Measurements from ENCODE around the gene CNTNAP2. TPM values are rescaled to one million over a fixed set of nuclear protein-coding genes. Genes with fewer than 3 reads are reported as not detected.

Gene CNTNAP2
- total RNA-seq, 1 experiment from 2014 or later: 64.5 TPM

- no peaks in the 10 kb centered on the region for H3K4me1 Mint-ChIP-seq
- Histone ChIP-seq H4K20me1 (ENCODE audit: control insufficient read depth, insufficient read depth, insufficient read length) (no peaks in the 10 kb centered on the region), H3K4me1 (ENCODE audit: insufficient read depth, low read length) (no peaks in the 10 kb centered on the region), H3K4me2 (ENCODE audit: insufficient read depth, insufficient read length, low read length) (no peak overlapping the region), H3K4ac (ENCODE audit: low read depth, low read length) (no peak overlapping the region), H3K9ac (ENCODE audit: extremely low read depth, insufficient read length, low read length) (no peak overlapping the region), H2AK5ac (ENCODE audit: insufficient read length, low read length) (no peak overlapping the region), H4K91ac (ENCODE audit: insufficient read length, low read depth, low read length) (no peak overlapping the region), H3K56ac (ENCODE audit: insufficient read length, low read depth, low read length) (no peak overlapping the region), H3K9me3 (ENCODE audit: control insufficient read depth, low read depth, low read length) (no peaks in the 10 kb centered on the region), H3K27me3 (ENCODE audit: insufficient read depth, low read length) (no peaks in the 10 kb centered on the region), H2BK120ac (ENCODE audit: low read depth, low read length, poor library complexity, severe bottlenecking) (no peak overlapping the region), H3K14ac (ENCODE audit: insufficient read depth, low read length) (no peak overlapping the region), H2BK20ac (ENCODE audit: low read depth, low read length, poor library complexity, severe bottlenecking) (no peak overlapping the region), H3K23me2 (ENCODE audit: insufficient read length, low read depth, low read length, poor library complexity, severe bottlenecking) (no peaks in the 10 kb centered on the region), H3K79me1 (ENCODE audit: insufficient read depth, low read depth, low read length, poor library complexity, severe bottlenecking) (no peaks in the 10 kb centered on the region), H3T11ph (ENCODE audit: low read length) (no peak overlapping the region), H4K5ac (ENCODE audit: insufficient read length, low read depth, low read length) (no peak overlapping the region), H3K18ac (ENCODE audit: insufficient read length, low read depth, low read length) (no peak overlapping the region), H4K8ac (replicated peaks; ENCODE audit: insufficient read length, low read depth, low read length) (no peak overlapping the region), H2BK15ac (ENCODE audit: low read depth, low read length) (no peak overlapping the region), H3K23ac (ENCODE audit: insufficient read length, low read depth, low read length) (no peak overlapping the region), H3K79me2 (ENCODE audit: insufficient read depth, low read length) (no peaks in the 10 kb centered on the region), H3K27ac (ENCODE audit: insufficient read length, low read depth, low read length) (no peak overlapping the region), H2BK12ac (ENCODE audit: insufficient read length, low read depth, low read length) (no peak overlapping the region), H2AFZ (ENCODE audit: low read length) (no peak overlapping the region), H2BK5ac (ENCODE audit: insufficient read length, low read length) (no peak overlapping the region)
- no peak overlapping the region for H3K27ac Mint-ChIP-seq
- no peaks in the 10 kb centered on the region for H3K9me3 Mint-ChIP-seq
- no peak for DNase-seq
- no peak overlapping the region for H3K4me3 Mint-ChIP-seq
- no peaks in the 10 kb centered on the region for H3K36me3 Mint-ChIP-seq (ENCODE audit: insufficient read depth in 1 of 3, low read depth in 3 of 3)
- no peak for TF ChIP-seq CTCF (conservative IDR thresholded peaks at IDR 0.05)
- WGBS (ENCODE audit: extremely low coverage, insufficient read length, low lambda C conversion rate): no CpG with 5 or more reads among the region's 3 CpGs
- H3K27me3 Mint-ChIP-seq (ENCODE audit: low read depth): no peaks in the 10 kb centered on the region
Measured at GRCh38 chr7:146276888-146277287, 160.3 kb downstream of the CNTNAP2 start.
